Body of pancreas (tissue), 4 donors: Measurements from ENCODE around the gene VIPR1. TPM values are rescaled to one million over a fixed set of nuclear protein-coding genes. Genes with fewer than 3 reads are reported as not detected.

Experiments used
- ATAC-seq: fragments of 150-250 bp; one replicate; pipeline ENCODE4 v1.9.1; 2016
- DNase-seq, 4 donors: peaks; one replicate each; pipeline ENCODE4 v3.0.0-alpha.2; 2019
- H3K27ac ChIP-seq, 4 donors: fragments of 200-600 bp; sonication (generic); 1 replicate in 3 of 4; 2 replicates in 1 of 4; pipeline versions ENCODE4 v1.5.1 to v1.6.1; 2016 to 2019; ENCODE audit warnings: mild to moderate bottlenecking in 1 of 4, mixed read lengths in 1 of 4, moderate library complexity in 1 of 4
- H3K27me3 ChIP-seq, 2 donors: fragments of 200-600 bp; sonication (generic); one replicate each; pipeline ENCODE4 v1.6.0; 2016; ENCODE audit warnings: mild to moderate bottlenecking in 1 of 2
- H3K36me3 ChIP-seq, 2 donors: fragments of 200-600 bp; sonication (generic); replicated peaks in 1 of 2; 2 replicates each; pipeline ENCODE4 v1.5.1; 2016; ENCODE audit warnings: low read depth in 2 of 2; ENCODE audit not compliant: insufficient read depth in 1 of 2
- H3K4me1 ChIP-seq: fragments of 200-600 bp; sonication (generic); one replicate; pipeline ENCODE4 v1.6.0; 2016
- H3K4me3 ChIP-seq, 2 donors: fragments of 200-600 bp; sonication (generic); 1 replicate in 1 of 2; 2 replicates in 1 of 2; pipeline ENCODE4 v1.5.1; 2016 to 2019
- H3K9me3 ChIP-seq, 3 donors: fragments of 200-600 bp; sonication (generic); 1 replicate in 2 of 3; 2 replicates in 1 of 3; pipeline ENCODE4 v1.5.1; 2016
- POLR2A ChIP-seq, 3 donors: fragments of 450-650 bp; IDR thresholded peaks; one replicate each; pipeline ENCODE4 v1.6.1; 2016; ENCODE audit warnings: antibody characterized with exemption in 3 of 3, mild to moderate bottlenecking in 2 of 3
- WGBS, 2 donors: methylation state at CpG; one replicate each; pipeline ENCODE4 v1.1.5; 2017; 5-methylcytosine and 5-hydroxymethylcytosine counted together
- intact Hi-C: fragments of 100-400 bp; cut with DNase I; formaldehyde crosslinking; loops from one replicate; pipeline ENCODE4 v1.15.1; 2023
- total RNA-seq, 2 donors: library from RNA; depleted of rRNA; stranded (reverse); fragments of >200 nt; gene quantifications; one replicate each; pipeline ENCODE4 v1.1.0, GENCODE V29; 2016
- TF ChIP-seq, protein P1 (sequence below), 7 experiments: fragments of 450-650 bp in 4 of 7; fragments of 200-600 bp in 3 of 7; sonication (generic) in 3 of 7; IDR thresholded peaks; one replicate each; pipeline ENCODE4 v1.5.1; 2016 to 2019; ENCODE audit warnings: antibody characterized with exemption in 7 of 7

The VIPR1 gene
- total RNA-seq, 2 donors from 2014 or later: 0.99 to 10.6 TPM

DNA sequence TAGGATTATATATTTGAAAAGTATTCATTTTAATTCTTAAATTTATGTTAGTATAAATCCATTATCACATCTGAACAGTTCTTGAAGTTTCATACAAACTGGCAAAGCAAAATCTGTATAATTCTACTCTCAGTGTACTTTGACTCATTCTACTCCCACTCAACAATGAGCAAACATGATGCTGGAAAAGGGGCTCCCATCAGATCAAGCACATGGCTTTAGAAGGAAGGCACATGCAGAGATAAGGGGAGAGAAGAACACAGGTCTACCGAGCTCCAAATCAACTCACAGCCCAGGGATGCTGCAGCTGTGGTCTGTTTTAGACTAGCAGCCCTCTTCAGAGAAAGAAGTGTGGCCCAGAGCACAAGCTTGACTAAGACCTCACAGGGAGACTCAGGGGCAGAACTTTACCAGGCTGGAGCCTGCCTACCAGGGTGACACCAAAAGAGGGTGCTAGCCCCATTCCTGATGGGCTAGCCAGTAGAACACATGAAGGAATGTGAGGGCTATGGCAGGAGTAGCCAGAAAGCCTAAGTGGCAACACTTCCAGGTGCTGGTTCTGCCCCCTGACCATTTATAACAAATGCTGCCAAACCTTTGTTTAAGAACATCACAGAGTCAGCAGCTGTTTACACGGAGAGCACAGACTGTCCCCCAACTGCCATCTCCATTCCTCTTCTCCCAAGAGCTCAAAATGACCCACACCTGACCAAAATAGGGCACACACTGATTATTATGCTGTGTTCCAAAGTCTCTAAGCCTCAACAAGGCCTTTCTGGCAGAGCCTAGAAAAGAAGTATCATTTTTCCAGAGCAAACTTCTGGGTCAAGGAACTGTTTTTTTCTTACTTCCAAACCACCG lies 59.8 kb downstream of the VIPR1 start:
- TF ChIP-seq, protein P1, sequence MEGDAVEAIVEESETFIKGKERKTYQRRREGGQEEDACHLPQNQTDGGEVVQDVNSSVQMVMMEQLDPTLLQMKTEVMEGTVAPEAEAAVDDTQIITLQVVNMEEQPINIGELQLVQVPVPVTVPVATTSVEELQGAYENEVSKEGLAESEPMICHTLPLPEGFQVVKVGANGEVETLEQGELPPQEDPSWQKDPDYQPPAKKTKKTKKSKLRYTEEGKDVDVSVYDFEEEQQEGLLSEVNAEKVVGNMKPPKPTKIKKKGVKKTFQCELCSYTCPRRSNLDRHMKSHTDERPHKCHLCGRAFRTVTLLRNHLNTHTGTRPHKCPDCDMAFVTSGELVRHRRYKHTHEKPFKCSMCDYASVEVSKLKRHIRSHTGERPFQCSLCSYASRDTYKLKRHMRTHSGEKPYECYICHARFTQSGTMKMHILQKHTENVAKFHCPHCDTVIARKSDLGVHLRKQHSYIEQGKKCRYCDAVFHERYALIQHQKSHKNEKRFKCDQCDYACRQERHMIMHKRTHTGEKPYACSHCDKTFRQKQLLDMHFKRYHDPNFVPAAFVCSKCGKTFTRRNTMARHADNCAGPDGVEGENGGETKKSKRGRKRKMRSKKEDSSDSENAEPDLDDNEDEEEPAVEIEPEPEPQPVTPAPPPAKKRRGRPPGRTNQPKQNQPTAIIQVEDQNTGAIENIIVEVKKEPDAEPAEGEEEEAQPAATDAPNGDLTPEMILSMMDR (IDR thresholded peaks at IDR 0.05): no peak
- no peak for TF ChIP-seq POLR2A (IDR thresholded peaks at IDR 0.05)
- intact Hi-C loops: no loop called here
- DNase-seq: no peak
- no peak overlapping the region for H3K4me3 ChIP-seq
- peaks cover 3 to 34% of the 10 kb centered on the region in 2 donors for H3K36me3 ChIP-seq
- H3K9me3 ChIP-seq: no peaks in the 10 kb centered on the region
- ATAC-seq: no peak
- no peak overlapping the region for H3K27ac ChIP-seq
- no peaks in the 10 kb centered on the region for H3K4me1 ChIP-seq
- WGBS, 2 donors: 51 to 54% methylated on average over 3 of the region's 3 CpGs
- no peaks in the 10 kb centered on the region for H3K27me3 ChIP-seq

DNA sequence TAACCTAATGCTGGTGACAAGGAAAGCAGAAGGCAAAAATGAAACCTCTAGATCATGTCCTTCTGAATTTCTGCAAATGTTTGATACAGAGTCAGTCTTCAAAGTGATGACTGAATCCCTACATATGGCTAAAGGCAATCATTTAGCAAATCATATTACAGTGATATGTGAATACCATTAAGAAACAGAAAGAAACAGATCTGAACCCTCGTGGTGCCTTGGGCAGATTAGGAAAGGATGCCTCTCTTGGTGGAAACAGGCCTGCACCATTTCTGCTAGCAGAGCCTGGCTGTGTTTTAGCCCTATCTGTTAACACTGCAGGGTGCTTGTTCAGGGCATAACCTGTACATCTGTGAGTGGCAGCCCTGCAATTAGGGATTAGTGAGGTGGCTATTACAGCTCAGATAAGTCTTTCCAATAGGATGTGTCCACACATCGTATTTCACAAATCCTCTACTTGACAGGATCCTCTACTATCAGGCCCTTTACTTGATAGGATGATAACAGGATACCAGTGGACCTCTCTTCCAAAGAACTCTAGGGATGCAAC lies 67.2 kb downstream of the VIPR1 start:
- Histone ChIP-seq H3K27me3 (no peaks in the 10 kb centered on the region), H3K4me1 (no peaks in the 10 kb centered on the region), H3K4me3 (no peak overlapping the region), H3K27ac (no peak overlapping the region), H3K9me3 (no peaks in the 10 kb centered on the region), H3K36me3 (peaks cover 3 to 13% of the 10 kb centered on the region in 2 donors)
- DNase-seq (no peak), ATAC-seq (no peak)
- TF ChIP-seq POLR2A (IDR thresholded peaks at IDR 0.05): no peak
- TF ChIP-seq, protein P1 (IDR thresholded peaks at IDR 0.05): no peak
- intact Hi-C loops: no loop called here
- WGBS, 2 donors: 58 to 78% methylated on average over 2 of the region's 2 CpGs

DNA sequence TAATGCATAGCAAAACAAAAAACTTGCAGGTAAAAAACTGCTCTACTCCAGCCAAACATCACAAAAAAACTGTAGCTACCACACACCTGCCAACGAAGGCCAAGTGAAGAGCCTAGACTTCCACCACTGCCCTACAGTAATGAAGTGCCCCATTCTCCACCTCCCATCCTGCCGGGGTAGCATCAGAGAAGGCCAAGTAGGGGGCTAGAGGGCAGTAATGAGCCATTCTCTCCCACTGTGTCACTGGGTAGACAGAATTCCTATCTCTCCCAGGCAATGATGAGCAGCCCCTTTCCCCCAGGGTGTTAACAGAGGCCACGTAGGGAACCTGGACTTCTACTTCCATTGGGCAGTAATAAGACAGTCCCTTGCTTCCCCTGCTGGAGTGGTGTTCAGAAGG lies 69.8 kb downstream of the VIPR1 start:
- TF ChIP-seq, protein P1 (IDR thresholded peaks at IDR 0.05): peak in 5 of 7 experiments; percentile 12 to 32 (median 29)
- no peak for TF ChIP-seq POLR2A (IDR thresholded peaks at IDR 0.05)
- no peak for ATAC-seq
- H3K4me3 ChIP-seq: no peak overlapping the region
- H3K36me3 ChIP-seq: peaks cover 0 to 6% of the 10 kb centered on the region in 2 donors
- DNase-seq: peak in 3 of 4 donors; percentile 25 to 46 (median 26)
- H3K27me3 ChIP-seq: no peaks in the 10 kb centered on the region
- WGBS, 2 donors: 71 to 81% methylated on average over 3 of the region's 3 CpGs
- no peaks in the 10 kb centered on the region for H3K9me3 ChIP-seq
- no peak overlapping the region for H3K27ac ChIP-seq
- intact Hi-C loops: no loop called here
- no peaks in the 10 kb centered on the region for H3K4me1 ChIP-seq

- no peak for TF ChIP-seq POLR2A (IDR thresholded peaks at IDR 0.05)
- TF ChIP-seq, protein P1 (IDR thresholded peaks at IDR 0.05): no peak
- no peak overlapping the region for H3K27ac ChIP-seq
- no peaks in the 10 kb centered on the region for H3K9me3 ChIP-seq
- no peaks in the 10 kb centered on the region for H3K36me3 ChIP-seq
- no peak overlapping the region for H3K4me3 ChIP-seq
- H3K4me1 ChIP-seq: peaks cover 8% of the 10 kb centered on the region
- no peaks in the 10 kb centered on the region for H3K27me3 ChIP-seq
- DNase-seq: no peak
- ATAC-seq: no peak
- intact Hi-C loops: no loop called here
These were observed 72.8 kb downstream of the VIPR1 start for GRCh38 chr3:42575137-42575741.
